ENCODE data around the gene CCDC69.

Gene CCDC69

GRCh38 chr5:151195622-151196021 is 28.3 kb downstream of the CCDC69 start:
- TF ChIP-seq CTCF (IDR thresholded peaks at IDR 0.05): no peak

GRCh38 chr5:151192626-151193025 is 31.3 kb downstream of the CCDC69 start:
- TF ChIP-seq CTCF (IDR thresholded peaks at IDR 0.05): no peak

- TF ChIP-seq CTCF (IDR thresholded peaks at IDR 0.05): no peak
Observed at GRCh38 chr5:151191661-151192060, 32.2 kb downstream of the CCDC69 start.

- no peak for TF ChIP-seq CTCF (IDR thresholded peaks at IDR 0.05)
Observed at GRCh38 chr5:151189151-151189550, 34.7 kb downstream of the CCDC69 start.

- no peak for TF ChIP-seq CTCF (IDR thresholded peaks at IDR 0.05)
Observed at GRCh38 chr5:151186538-151186937, 37.4 kb downstream of the CCDC69 start.

GRCh38 chr5:151186052-151186451 is 37.8 kb downstream of the CCDC69 start:
- no peak for TF ChIP-seq CTCF (IDR thresholded peaks at IDR 0.05)

GRCh38 chr5:151184316-151185042 is 39.4 kb downstream of the CCDC69 start:
- no peak for TF ChIP-seq CTCF (IDR thresholded peaks at IDR 0.05)
